Stimulated activated CD4-positive, alpha-beta T cell treated with anti-CD3 and anti-CD28 coated beads, Interleukin-15, amount 100 ng/mL, for 48 hours (primary cell): ENCODE measurements around the gene ARRB2.

Source experiments
- DNase-seq, 2 donors: peaks; one replicate each; pipeline ENCODE4 v3.0.0-alpha.2; 2020; ENCODE audit warnings: low read depth in 2 of 2

Gene ARRB2

GRCh38 chr17:4753392-4753791, 43.0 kb downstream of the ARRB2 start:
- DNase-seq, result no peak

GRCh38 chr17:4759776-4760236, 49.4 kb downstream of the ARRB2 start:
- DNase-seq, result no peak

- no peak for DNase-seq
Observed at GRCh38 chr17:4764595-4764994, 54.2 kb downstream of the ARRB2 start.

GRCh38 chr17:4766201-4766600, 55.8 kb downstream of the ARRB2 start:
- DNase-seq, result no peak

GRCh38 chr17:4766723-4767122, 56.3 kb downstream of the ARRB2 start:
- no peak for DNase-seq

GRCh38 chr17:4768298-4768697, 57.9 kb downstream of the ARRB2 start:
- no peak for DNase-seq

- no peak for DNase-seq
Observed at GRCh38 chr17:4769628-4770027, 59.2 kb downstream of the ARRB2 start.
